MG63 (cell line): ENCODE data around the gene IL1RL1. TPM values are rescaled to one million over a fixed set of nuclear protein-coding genes. Genes with fewer than 3 reads are reported as not detected.
"Not testable (repeated sequence)": the region's sequence is repeated elsewhere in the genome, so short reads cannot be mapped to it uniquely, and the experiment has no call there.

Experiments used
- DNase-seq: peaks from one replicate; pipeline ENCODE4 v3.0.0-alpha.2; 2020
- H3K27me3 ChIP-seq: fragments of 250-450 bp; sonication (Bioruptor Pico); 2 replicates; pipeline ENCODE4 v1.5.1; 2020; ENCODE audit warnings: mild to moderate bottlenecking, moderate library complexity
- H3K36me3 ChIP-seq: fragments of 250-450 bp; sonication (Bioruptor Pico); 2 replicates; pipeline ENCODE4 v1.5.1; 2020; ENCODE audit warnings: mild to moderate bottlenecking, moderate library complexity
- H3K4me3 ChIP-seq: fragments of 250-450 bp; sonication (Bioruptor Pico); 2 replicates; pipeline ENCODE4 v1.5.1; 2020; ENCODE audit warnings: mild to moderate bottlenecking, moderate library complexity
- H3K9me3 ChIP-seq: fragments of 250-450 bp; sonication (Bioruptor Pico); 2 replicates; pipeline ENCODE4 v1.5.1; 2020; ENCODE audit warnings: mild to moderate bottlenecking, moderate library complexity
- total RNA-seq: library from RNA; depleted of rRNA; stranded (reverse); fragments of >200 nt; shearing (Covaris generic); gene quantifications from 2 replicates; pipeline ENCODE4 v1.2.3, GENCODE V29; 2014; ENCODE audit warnings: low replicate concordance

The IL1RL1 gene
- total RNA-seq, 1 experiment from 2014 or later = not detected

- DNase-seq = no peak
- Histone ChIP-seq H3K36me3 (no peaks in the 10 kb centered on the region), H3K9me3 (no peaks in the 10 kb centered on the region), H3K4me3 (no peak overlapping the region), H3K27me3 (no peaks in the 10 kb centered on the region)
These were observed 2.1 kb downstream of the IL1RL1 start for GRCh38 chr2:102313471-102313870.

GRCh38 chr2:102313950-102314349 lies 2.6 kb downstream of the IL1RL1 start:
- no peaks in the 10 kb centered on the region for H3K9me3 ChIP-seq
- H3K27me3 ChIP-seq = no peaks in the 10 kb centered on the region
- no peaks in the 10 kb centered on the region for H3K36me3 ChIP-seq
- H3K4me3 ChIP-seq = no peak overlapping the region
- no peak for DNase-seq

GRCh38 chr2:102315921-102316320 lies 4.6 kb downstream of the IL1RL1 start:
- no peaks in the 10 kb centered on the region for H3K36me3 ChIP-seq
- no peaks in the 10 kb centered on the region for H3K27me3 ChIP-seq

GRCh38 chr2:102317715-102318114 lies 6.4 kb downstream of the IL1RL1 start:
- Histone ChIP-seq H3K36me3 (no peaks in the 10 kb centered on the region), H3K9me3 (no peaks in the 10 kb centered on the region), H3K4me3 (no peak overlapping the region), H3K27me3 (no peaks in the 10 kb centered on the region)
- DNase-seq = no peak

More at GRCh38 chr2:102315921-102316320, 4.6 kb downstream of the IL1RL1 start:
- H3K4me3 ChIP-seq = no peak overlapping the region
- no peaks in the 10 kb centered on the region for H3K9me3 ChIP-seq
- no peak for DNase-seq

GRCh38 chr2:102318437-102318836 lies 7.1 kb downstream of the IL1RL1 start:
- Histone ChIP-seq H3K36me3 (no peaks in the 10 kb centered on the region), H3K4me3 (no peak overlapping the region), H3K9me3 (no peaks in the 10 kb centered on the region), H3K27me3 (no peaks in the 10 kb centered on the region)
- DNase-seq = no peak

GRCh38 chr2:102321941-102322719 lies 10.8 kb downstream of the IL1RL1 start:
- no peaks in the 10 kb centered on the region for H3K9me3 ChIP-seq
- H3K36me3 ChIP-seq = no peaks in the 10 kb centered on the region
- H3K4me3 ChIP-seq = no peak overlapping the region
- no peak for DNase-seq
- H3K27me3 ChIP-seq = no peaks in the 10 kb centered on the region

- H3K4me3 ChIP-seq, H3K27me3 ChIP-seq, H3K9me3 ChIP-seq, H3K36me3 ChIP-seq, DNase-seq: not testable (repeated sequence)
These were observed 13.6 kb downstream of the IL1RL1 start for GRCh38 chr2:102324914-102325313.

GRCh38 chr2:102331311-102331980 lies 20.1 kb downstream of the IL1RL1 start:
- no peak for DNase-seq
- no peaks in the 10 kb centered on the region for H3K36me3 ChIP-seq
- H3K4me3 ChIP-seq = no peak overlapping the region
- no peaks in the 10 kb centered on the region for H3K9me3 ChIP-seq
- no peaks in the 10 kb centered on the region for H3K27me3 ChIP-seq

- H3K9me3 ChIP-seq = no peaks in the 10 kb centered on the region; the same call in 1 of the 2 replicates
- DNase-seq = no peak
- no peaks in the 10 kb centered on the region for H3K27me3 ChIP-seq
- H3K36me3 ChIP-seq = no peaks in the 10 kb centered on the region
- no peak overlapping the region for H3K4me3 ChIP-seq
These were observed 23.1 kb downstream of the IL1RL1 start for GRCh38 chr2:102334486-102334885.

GRCh38 chr2:102335871-102336366 lies 24.6 kb downstream of the IL1RL1 start:
- Histone ChIP-seq H3K4me3 (no peak overlapping the region), H3K27me3 (no peaks in the 10 kb centered on the region), H3K9me3 (no peaks in the 10 kb centered on the region; the same call in 1 of the 2 replicates), H3K36me3 (no peaks in the 10 kb centered on the region)
- no peak for DNase-seq

GRCh38 chr2:102336502-102336945 lies 25.2 kb downstream of the IL1RL1 start:
- Histone ChIP-seq H3K4me3 (no peak overlapping the region), H3K9me3 (no peaks in the 10 kb centered on the region; the same call in 1 of the 2 replicates), H3K36me3 (no peaks in the 10 kb centered on the region), H3K27me3 (peaks cover 3% of the 10 kb centered on the region; the same call in 1 of the 2 replicates)
- DNase-seq = no peak

GRCh38 chr2:102337012-102337411 lies 25.6 kb downstream of the IL1RL1 start:
- Histone ChIP-seq H3K36me3 (no peaks in the 10 kb centered on the region), H3K4me3 (no peak overlapping the region), H3K9me3 (no peaks in the 10 kb centered on the region; the same call in 1 of the 2 replicates), H3K27me3 (peaks cover 3% of the 10 kb centered on the region; the same call in 1 of the 2 replicates)
- DNase-seq = no peak

GRCh38 chr2:102337481-102338386 lies 26.4 kb downstream of the IL1RL1 start:
- Histone ChIP-seq H3K36me3 (no peaks in the 10 kb centered on the region), H3K9me3 (no peaks in the 10 kb centered on the region; the same call in 1 of the 2 replicates), H3K27me3 (peaks cover 3% of the 10 kb centered on the region; the same call in 1 of the 2 replicates), H3K4me3 (no peak overlapping the region)
- no peak for DNase-seq

- Histone ChIP-seq H3K27me3 (peaks cover 3% of the 10 kb centered on the region; the same call in 1 of the 2 replicates), H3K36me3 (no peaks in the 10 kb centered on the region), H3K4me3 (no peak overlapping the region), H3K9me3 (no peaks in the 10 kb centered on the region; the same call in 1 of the 2 replicates)
- DNase-seq = no peak
These were observed 29.4 kb downstream of the IL1RL1 start for GRCh38 chr2:102340778-102341177.

GRCh38 chr2:102342888-102343287 lies 31.5 kb downstream of the IL1RL1 start:
- no peaks in the 10 kb centered on the region for H3K9me3 ChIP-seq
- no peak overlapping the region for H3K4me3 ChIP-seq
- no peak for DNase-seq
- H3K27me3 ChIP-seq = peaks cover 3% of the 10 kb centered on the region; the same call in 1 of the 2 replicates
- H3K36me3 ChIP-seq = no peaks in the 10 kb centered on the region

- Histone ChIP-seq H3K27me3 (peaks cover 3% of the 10 kb centered on the region; the same call in 1 of the 2 replicates), H3K36me3 (no peaks in the 10 kb centered on the region), H3K9me3 (no peaks in the 10 kb centered on the region), H3K4me3 (no peak overlapping the region)
- no peak for DNase-seq
These were observed 33.0 kb downstream of the IL1RL1 start for GRCh38 chr2:102344397-102344796.
